NCI-H526 treated with DMSO at 0.1 percent for 48 hours (cell line): ENCODE data around the gene MST1R.

Experiments
- DNase-seq: peaks from one replicate; lab custom pipeline; 2025; lab: John Stamatoyannopoulos, UW

The MST1R gene

DNA sequence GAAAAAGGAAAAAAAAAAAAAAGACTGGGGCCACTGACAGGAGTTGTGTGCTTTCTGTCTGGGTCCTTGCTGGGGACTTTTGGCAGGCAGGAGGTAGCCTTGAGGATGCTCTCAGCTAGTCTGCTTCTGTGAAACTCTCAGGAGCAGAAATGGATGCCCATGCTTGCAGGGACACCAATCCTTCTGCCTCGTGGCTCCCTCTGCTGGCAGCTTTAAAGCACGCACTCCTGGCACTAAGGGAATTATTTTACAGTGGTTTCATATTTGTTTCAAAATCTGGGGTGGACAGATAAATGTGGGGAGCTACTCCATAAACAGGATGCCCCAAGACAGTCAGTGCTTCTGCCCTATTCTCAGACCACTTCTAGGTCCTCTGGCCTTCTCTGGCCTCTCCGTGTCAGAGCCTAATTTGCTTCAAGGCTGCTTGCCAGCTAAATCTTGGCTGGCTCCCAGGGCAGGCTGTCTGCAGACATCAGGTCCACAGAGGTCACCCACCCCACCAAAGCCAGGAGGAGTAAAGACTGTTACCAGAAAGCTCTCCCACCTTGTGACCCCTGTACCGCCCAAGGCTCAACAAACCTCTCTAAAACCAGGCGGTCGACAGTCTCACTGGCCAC lies 64.4 kb downstream of the MST1R start:
- peak; percentile 22 for DNase-seq
